Activated naive CD4-positive, alpha-beta T cell treated with Interleukin-2 at 50 U/mL for 16 hours (primary cell): Measurements from ENCODE around the gene CNRIP1.
A peak's percentile ranks its signal among the peaks of the same experiment; 100 is the strongest.

Experiments
- DNase-seq: peaks from one replicate; pipeline ENCODE4 v3.0.0-alpha.2; 2020

CNRIP1 gene

DNA sequence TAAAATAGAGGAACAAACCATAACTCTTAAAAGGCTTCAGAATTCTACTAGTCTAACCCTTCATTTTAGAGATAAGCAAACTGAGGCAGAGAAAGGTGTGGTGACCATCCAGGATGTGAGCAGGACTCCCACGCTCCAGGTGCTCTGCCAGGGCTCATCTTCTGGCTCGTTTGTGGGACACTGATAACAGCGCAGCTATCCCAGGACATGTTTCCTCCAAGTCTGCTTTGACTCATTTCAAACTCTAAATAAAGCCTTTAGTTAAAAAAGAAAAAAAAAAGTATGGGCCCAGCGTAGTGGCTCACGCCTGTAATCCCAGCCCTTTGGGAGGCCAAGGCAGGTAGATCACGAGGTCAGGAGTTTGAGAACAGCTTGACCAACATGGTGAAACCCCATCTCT is 28.4 kb downstream of the CNRIP1 start:
- no peak for DNase-seq

DNA sequence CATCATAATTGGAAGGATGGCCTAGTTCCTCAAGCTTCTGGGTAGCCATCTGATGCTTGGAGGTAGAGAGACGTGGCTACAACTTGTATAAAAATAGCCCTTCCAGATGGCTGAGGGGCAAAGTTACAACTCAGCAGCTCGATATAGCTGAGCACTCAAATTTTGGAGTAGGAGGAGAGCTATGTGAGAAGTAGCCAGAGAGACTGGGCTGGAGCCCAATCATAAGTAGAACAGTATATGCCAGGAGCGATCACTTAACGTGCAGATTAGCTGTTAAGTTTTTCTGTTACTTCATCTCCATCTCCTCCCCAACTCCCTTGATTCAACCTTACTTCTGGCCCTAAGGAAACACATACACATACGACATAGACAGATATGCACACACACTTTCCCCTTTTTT is 28.8 kb downstream of the CNRIP1 start:
- no peak for DNase-seq

DNA sequence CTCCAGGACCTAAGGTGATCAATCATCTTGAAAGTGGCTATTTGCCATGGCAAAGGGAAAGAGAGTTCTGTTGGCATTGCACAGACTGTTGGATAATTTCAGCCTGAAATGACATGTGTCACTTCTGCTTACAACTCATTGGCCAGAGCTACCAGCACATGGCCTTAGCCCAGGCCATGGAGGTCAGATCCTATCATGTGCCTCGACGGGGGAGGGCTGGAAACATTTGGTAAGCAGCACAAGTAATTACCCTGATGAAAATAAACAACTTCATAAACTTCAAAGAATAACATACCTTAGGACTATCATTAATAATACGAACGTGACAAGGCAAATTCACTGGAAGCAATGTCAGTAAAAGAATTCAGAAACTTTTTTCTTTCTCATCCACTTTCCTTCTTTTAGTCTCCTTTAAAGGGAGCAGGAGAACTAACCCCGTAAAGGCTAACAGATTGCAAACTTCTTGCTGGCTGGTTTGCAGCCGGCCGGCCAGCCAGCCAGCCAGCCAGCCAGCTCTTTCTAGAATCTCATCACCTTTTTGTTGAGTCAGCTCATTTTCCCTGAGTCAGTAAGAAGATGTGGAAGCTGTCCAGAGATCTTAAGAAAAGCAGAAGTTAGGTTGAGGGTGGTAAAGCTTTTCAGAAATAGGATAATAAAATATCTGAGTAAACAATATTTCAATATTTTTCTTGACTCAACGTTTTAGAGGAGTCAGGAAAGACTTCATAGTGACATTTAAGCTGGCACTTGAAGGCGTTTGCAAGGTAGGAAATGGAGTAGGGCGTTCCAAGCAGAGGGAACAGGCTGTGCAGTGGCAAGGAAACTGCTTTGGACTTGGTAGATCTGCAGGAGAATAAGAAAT is 31.9 kb downstream of the CNRIP1 start:
- DNase-seq: no peak

DNA sequence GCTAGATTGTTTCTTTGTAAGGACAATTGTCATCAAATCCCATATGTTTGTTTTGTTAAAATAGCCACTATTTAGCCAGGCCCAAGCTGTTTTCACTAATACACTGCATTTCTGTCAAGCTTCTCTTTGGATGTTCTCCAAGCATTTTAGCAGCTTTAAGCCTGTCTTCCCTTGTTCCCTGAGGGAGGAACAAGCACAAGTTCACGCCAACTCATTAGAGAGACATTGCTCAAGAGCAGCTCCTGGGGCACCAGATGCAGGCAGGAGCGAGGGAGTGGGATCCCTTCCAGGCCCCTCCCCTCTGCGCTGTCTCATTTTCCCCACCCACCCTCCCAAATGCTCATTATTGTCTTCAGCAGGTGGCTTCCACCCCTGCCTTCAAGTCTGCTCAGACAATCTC is 34.9 kb downstream of the CNRIP1 start:
- no peak for DNase-seq

DNA sequence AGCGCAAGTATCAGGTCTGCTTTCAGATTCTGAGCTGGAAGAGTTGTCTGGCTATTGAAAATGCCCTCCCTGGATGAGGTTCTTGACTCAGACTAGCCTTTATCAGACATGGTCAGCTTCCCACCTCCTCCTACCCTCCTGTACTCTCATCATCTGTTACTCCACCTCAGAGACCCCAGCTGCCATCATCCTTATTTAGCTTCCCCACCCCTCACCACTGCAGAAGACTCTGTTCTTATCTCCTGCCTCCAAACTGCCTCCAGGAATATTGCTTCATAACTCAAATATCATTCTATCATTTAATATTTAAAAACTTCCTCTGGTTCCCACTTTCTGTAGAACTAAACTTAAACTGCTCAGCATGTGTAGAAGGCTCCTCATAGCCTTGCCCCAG is 36.3 kb downstream of the CNRIP1 start:
- DNase-seq: no peak

DNA sequence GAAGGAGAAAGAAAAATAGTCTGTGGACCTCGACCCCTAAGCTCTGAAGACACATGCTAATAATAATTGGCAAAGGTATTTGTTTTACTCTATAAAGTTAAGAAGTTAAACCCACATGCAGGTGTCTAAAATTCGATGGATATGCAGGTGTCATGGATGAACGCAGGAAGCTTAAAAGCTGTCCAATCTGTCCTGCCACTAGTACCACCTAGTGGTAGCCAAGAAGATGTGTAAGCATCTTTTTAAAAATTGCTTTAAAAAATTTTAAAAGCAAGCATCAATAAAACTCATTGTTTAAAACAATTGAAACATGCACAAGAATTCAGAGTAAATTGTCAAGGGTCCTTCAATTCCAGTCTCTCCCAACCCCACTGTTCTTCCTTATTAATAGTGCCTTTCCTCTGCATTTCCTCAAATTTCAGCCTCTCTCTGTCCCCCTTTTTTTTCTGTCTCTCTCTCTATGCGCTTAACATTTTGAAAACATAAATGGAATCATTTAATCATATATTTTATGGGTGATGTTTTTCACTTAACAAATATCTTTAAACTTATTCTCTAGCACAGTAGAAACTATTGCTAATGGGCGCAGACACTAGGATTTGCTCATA is 36.8 kb downstream of the CNRIP1 start:
- no peak for DNase-seq

DNA sequence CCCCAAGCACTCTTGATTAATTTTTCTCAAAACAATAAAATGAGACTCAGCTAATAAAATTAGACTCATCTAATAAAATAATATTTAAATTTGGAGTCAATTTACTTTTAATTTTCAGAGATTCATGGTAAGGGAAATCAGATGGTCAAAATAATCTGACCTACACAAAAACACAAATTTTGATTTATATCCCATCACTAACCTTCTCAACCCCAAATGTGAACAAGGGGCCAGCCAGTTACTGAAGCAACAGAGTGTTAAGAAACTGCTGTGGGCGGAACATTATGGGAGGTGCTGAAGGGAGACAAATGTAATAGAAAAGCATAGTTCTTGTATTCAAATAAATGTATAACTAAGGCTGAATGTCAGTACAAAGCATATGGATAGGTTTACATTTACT is 39.0 kb downstream of the CNRIP1 start:
- no peak for DNase-seq

DNA sequence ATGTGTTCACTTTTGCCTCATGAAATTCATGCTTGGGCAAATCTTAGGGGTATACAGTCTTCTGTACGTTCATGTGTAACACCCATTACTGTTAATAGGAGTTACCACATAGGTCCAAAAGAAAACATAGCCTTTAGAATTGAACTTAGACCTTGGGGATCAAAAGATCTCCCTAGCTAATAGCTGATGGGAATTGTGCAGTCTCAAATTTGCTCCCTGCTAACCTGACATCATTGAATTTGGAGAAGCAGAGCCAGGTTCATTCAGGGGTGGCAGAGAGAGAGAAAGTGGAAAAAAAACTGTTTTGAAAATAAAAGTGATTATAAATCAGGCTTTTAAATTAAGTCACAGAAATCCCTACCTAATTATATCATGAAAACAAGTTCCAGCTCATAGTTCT is 39.4 kb downstream of the CNRIP1 start:
- no peak for DNase-seq

DNA sequence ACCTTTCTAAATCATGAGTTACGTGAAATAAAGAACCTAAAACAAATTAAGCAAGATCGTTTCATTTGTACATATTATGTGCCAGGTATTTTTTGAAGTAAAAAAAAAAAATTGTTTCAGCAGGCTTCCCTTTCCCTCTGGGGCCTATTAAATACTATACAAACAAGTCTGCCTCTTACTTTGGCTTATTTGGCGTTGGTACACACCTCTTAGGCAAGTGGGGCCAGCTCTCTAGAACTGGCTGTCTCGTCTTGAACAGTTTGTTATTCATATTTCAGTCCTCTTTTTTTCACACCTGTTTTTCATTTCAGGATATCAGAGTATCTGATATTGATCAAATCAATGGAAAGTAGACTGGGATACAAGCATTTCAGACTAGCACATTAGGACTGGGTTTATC is 40.1 kb downstream of the CNRIP1 start:
- no peak for DNase-seq

DNA sequence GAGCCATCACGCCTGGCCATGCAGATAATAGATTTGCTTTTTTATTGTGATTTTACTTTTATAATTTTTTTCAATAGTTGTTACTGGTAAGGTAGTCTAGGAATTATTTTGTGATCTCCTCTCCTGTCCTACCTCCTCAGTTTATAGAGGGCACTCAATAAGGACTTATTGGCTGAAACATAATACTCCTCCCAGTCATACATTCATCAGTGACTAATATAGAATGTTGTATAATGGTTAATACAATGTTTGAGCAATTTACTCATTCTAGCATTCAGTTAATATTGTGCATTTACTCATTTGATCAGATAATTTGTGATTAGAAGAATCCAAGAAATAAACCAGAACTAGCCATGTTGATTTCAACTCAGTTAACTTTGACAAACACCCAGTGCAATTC is 41.6 kb downstream of the CNRIP1 start:
- no peak for DNase-seq

DNA sequence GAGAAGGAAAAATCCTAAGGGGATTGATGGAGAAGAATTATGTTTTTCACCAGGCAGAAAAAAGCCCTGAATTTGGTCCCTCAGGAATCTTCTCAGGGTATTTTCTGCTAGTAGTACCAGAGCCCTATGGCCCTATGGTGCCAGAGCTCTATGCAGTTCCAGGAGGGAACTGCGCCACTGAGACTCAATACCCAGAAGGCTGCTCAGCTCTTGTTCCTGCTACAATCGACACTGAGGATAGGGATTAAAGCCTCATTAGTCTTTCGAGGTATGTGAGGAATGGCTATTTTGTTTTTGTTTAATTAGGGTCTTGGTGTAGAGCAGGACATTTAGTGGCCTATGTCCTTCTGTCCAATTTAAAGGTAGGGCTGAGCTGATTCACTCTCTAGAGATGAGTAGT is 45.7 kb downstream of the CNRIP1 start:
- DNase-seq: no peak

DNA sequence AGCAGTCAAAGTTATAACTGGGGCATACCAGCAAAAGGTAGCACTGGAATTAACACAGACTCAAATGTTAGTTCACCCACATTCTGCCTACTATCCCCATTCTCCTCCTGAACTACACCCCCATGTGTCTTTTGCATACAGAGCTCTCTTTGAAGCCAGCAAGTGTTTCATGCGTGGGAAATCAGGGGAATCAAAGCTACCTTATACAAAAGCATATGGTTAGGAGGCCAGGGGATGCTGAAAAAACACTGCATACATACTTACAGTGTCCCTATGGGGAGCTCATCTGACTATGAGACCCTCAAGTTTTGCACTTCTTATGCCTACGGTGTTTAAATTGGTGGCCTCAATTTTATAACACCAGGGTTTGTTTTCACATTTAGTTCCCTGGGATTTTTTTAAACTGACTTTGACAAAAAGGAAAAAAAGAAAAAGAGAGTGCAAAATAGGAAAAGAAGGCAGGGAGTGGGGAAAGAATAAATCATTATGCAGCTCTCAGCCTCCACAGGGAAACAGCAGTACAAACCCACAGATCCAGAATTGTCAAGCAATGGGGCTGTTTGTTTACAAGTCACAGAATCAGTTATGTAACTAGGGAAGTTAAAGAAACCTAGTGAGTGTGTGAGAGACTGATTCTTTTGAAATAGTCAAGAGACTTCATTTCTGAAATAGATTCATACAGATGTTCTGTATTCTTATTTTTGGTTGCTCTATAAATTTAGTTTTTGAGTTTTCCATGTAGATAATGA is 47.3 kb downstream of the CNRIP1 start:
- no peak for DNase-seq

DNA sequence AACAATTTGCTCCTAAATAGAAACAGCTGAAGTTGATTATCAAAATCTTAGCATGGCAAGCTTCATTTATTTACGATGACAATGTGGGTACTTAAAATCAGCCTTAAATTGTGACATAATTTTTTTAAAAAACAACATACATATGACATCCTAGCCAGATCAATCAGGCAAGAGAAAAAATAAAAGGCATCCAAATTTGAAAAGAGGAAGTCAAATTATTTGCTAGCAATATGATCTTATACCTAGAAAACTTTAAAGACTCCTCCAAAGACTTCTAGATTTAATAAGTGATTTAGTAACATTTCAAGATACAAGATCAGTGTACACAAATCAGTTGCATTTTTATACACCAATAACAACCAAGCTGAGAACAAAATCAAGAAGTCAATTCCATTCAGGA is 53.1 kb downstream of the CNRIP1 start:
- DNase-seq: no peak

DNA sequence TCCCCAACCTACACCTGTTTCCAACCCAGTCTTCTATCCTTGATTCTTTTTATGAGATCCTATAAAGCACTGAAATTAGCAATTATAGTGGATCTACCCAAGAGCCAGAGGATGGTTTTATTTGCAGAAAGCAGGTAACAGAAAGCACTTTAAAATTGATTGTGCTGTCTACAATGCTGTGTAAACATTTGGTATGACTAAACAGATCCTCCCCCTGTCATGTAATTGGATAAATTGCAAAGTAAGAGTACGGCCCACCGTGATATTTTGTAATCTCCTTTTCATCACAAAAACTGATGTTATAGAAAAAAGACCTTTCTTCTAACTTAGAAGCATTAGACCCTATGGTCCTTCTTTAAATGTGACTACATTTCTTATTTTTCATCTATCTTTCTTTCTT is 56.1 kb downstream of the CNRIP1 start:
- no peak for DNase-seq

DNA sequence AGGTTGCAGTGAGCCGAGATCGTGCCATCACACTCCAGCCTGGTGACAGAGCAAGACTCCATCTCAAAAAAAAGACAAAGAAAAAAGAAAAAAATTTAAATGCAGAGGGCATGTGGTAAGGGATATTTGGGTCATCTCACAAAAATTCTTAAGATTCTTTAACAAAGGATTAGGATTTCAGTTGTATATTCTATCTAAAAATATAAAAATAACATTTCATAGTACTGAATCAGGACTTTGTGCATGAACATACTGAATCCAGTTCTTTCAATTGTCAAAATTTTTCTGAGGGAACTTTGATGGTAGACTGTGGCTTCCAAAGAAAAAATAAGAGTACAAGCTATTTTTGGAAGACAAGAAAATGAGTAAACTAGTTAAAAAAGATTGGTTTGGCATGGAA is 60.9 kb downstream of the CNRIP1 start:
- no peak for DNase-seq

DNA sequence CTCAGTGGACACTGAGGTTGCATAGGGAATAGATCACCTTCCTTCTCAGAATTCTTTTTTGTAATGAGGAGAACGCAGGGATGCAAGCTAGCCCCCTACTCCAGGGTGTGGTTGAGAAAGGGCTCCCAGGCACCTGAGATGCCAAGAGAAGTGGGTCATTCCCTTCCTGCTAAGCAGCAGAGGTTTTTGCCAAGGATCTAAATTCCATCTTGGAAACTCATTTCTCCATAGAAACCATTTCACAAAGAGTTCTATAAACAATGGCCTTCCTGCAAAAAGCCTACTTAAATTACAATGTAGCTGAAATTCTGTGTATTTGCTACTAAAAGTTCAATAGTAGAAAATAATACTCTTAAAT is 63.7 kb downstream of the CNRIP1 start:
- no peak for DNase-seq

DNA sequence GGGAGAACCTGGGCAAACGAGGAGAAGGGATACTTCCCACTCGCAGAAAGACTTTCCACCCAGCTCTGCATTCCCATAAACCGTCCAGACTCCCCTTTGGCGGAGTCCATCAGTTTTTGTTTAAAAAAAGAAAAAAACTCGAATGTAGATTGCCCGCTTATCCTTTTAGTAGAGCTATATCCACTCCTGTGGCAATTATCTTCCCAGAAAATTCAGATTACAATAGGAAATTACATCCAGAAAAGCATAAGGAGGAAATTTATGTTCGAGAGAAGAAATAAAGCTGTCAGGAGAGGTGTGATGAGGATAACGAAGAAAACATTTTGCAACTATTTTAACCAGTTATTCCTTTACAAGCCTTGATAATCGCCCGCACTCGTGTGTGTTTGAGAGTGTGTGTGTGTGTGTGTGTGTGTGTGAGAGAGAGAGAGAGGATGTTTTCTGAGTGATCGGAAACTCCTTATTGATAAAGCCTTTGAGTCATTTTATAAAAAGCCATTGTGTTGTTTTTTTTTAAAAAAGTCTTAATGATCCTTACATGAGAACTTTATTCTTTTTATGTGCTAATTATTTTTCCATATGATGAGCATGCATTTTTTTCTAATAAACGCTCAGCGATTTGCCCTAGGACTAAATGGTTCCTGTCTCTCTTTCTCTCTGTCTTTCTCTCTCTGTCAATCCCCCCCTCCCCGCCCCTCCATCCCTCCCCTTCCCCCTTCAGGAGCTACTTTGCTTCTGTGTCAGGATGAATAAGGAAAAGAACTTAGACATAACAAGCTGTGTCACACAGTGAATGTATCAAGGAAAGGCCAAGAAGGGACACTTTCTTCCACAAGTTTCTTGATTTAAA is 66.3 kb downstream of the CNRIP1 start:
- peak; percentile 47 for DNase-seq

DNA sequence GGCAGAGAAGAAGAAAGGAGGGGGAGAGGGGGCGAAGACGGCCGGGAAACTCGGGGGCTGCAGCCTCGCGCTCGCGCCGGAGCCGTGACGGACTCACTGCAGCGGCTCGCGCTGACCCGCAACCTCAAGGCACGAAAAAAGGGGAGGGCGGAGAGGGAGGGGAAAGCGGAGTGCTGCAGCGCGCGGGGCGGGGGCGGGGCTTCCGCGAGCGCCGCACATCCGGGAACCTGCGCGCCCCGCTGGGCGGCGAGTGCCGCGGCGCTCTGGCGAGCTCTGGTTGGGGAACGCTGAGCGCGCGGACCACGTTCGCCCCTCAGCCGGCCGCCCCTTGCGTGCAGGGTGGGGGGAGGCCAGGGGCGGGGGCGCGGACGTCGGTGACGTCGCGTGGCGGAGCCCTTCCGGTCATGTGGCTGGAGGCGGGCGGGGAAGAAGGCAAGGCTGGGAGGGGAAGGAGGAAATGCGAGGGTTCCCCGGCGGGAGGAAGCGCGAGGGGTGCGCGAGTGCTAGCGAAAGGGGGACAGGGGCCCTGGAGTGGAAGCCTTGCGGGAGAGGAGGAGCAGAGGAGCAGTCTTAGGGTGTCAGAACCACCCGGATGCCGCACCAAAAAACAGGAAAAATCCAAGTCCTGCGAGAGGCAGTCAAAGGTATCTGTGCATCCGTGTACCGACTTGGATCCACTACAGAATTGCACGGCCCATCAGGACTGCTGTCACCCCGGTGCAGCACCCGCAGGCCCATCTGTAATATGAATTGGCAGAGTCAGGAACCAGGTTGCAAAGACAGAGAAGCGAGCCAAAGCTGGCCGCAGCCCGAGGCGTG is 67.1 kb downstream of the CNRIP1 start, which contains the start of gene PPP3R1:
Gene PPP3R1, minus strand, starts transcription at position 133 of the 819 bp plus-strand sequence. CDS start 405 bp downstream, outside the sequence.
- peak; percentile 95 for DNase-seq

DNA sequence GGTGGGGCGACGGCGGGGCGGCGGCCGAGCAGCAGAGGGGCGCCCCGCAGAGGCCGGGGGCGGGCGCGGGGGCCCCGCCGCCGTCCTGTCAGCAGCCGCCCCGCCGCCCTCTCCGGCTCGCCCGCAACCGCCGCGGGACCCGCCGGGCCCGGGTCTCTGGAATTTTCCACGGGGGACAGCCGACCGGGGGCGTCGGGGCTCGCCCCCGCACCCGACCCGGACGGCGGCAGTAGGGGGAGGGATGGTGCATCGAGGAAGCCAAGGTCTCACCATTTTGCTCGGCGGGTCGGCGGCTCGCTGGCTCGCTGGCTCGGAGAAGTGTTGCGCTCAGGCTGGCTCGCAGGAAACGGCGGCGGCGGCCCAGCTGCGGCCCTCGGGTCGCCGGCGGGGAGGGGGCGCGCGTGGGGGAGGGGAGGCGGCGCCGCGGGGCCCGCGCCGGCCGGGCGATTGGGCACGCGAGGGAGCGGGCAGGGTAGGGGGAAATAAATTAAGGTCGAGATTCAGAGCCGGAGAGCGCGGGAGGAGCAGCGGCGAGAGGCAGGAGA is 67.8 kb downstream of the CNRIP1 start:
- DNase-seq: peak; percentile 53

DNA sequence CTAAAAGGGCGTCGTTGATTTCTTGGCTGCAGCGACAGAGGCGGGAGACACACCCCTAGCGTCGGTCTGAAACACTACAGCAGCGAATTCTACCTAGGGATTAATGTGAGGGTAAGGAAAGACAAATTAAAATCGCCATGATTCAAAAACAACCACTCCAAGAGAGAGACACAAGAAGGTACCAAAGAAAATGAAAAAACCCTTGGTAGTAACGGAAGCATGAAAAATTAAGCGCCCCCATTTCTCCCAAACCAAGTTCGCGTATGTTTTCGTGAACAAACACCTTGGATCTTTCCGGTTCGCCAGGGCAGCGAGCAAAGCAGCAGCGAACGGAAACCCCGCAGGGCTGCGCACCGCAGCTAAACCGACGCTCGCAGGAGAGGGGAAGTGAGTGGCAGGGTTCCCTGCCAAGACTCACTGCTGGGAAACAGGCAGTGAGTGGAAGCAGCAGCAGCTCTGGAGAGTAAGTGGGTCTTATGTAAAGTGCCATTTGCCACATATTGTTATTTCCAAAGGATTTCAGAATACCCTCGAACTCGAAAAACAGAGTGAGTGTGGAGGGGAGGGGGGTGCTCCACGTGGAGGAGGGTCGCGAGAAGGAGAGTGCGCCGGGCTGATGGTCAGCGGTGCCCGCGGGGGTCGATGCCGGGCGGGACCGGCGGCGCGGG is 68.4 kb downstream of the CNRIP1 start:
- peak; percentile 75 for DNase-seq

DNA sequence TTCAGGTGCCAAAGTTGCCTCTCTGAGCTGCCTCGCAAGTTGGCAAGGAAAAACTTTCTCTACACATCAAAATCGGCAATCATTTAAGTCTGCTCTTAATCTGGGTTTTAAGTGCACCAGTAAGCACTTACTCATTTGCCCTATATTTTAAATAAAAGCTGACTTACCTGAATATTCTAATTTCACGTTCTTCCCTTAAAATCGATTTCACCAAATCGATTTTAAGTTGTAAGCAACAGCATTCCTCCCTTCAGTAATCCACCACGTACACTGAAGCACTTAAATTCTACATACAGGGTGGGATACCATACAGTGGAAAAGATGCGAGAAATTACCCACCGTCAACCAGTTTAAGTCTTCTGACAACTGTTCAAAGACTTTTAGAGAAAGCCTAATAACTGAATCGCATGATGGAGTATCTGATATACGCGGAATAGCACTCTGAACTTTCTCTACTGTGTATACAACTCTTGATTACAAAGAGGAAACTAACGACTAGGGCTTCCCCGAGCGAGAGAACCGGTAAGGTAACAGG is 69.0 kb downstream of the CNRIP1 start:
- DNase-seq: no peak
